GM12892 (cell line): ENCODE measurements around the gene FXYD3.

ENCODE experiments used
- POLR2A ChIP-seq: IDR thresholded peaks from 2 replicates; pipeline ENCODE4 v1.6.1; 2011; ENCODE audit warnings: low read depth, low read length, control low read depth
- TAF1 ChIP-seq: IDR thresholded peaks from 2 replicates; pipeline ENCODE4 v1.6.1; 2011; ENCODE audit warnings: low read depth, mild to moderate bottlenecking, control low read depth, low read length, borderline replicate concordance

DNA sequence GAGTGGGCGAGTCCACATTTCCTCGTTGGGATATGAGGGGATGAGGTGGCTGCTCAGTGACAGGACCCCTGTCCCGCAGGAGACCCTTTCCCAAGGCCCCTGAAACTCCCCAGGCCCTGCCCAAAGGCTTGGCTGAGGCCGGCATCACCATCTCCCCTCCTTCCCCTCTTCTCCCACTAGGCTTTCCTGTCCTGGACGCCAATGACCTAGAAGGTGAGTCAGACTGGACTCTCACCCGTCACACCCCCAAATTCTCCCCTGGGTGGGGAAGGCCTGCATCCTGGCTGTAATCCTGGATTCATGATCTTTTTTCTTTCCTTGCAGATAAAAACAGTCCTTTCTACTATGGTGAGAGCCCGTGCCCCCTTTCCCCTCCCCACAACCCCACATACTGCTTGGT, 5.3 kb downstream of the FXYD3 start:
- TF ChIP-seq POLR2A (no peak), TAF1 (no peak)
